ENCODE measurements around the gene OGFRL1. TPM values are rescaled to one million over a fixed set of nuclear protein-coding genes. Genes with fewer than 3 reads are reported as not detected.
"Not testable (repeated sequence)": the region's sequence is repeated elsewhere in the genome, so short reads cannot be mapped to it uniquely, and the experiment has no call there.

OGFRL1 gene
- total RNA-seq, 1 donor from 2014 or later: 34.0 TPM

- no peak for TF ChIP-seq CTCF (conservative IDR thresholded peaks at IDR 0.05; ENCODE audit: low read depth, low read length)
- no peak for DNase-seq (ENCODE audit: low read depth)
- no peak overlapping the region for H3K4me3 ChIP-seq (ENCODE audit: low read depth, low read length)
Observed at GRCh38 chr6:71262914-71263313, 25.7 kb upstream of the OGFRL1 start.

- not testable (repeated sequence) for H3K4me3 ChIP-seq (ENCODE audit: low read depth, low read length); DNase-seq (ENCODE audit: low read depth)
Observed at GRCh38 chr6:71266392-71266791, 22.2 kb upstream of the OGFRL1 start.

- DNase-seq (ENCODE audit: low read depth): no peak
- TF ChIP-seq CTCF (conservative IDR thresholded peaks at IDR 0.05; ENCODE audit: low read depth, low read length): no peak
- no peak overlapping the region for H3K4me3 ChIP-seq (ENCODE audit: low read depth, low read length)
Observed at GRCh38 chr6:71268735-71269437, 19.7 kb upstream of the OGFRL1 start.

- H3K4me3 ChIP-seq (ENCODE audit: low read depth, low read length): no peak overlapping the region
- DNase-seq (ENCODE audit: low read depth): no peak
- TF ChIP-seq CTCF (conservative IDR thresholded peaks at IDR 0.05; ENCODE audit: low read depth, low read length): no peak
Observed at GRCh38 chr6:71277926-71278600, 10.5 kb upstream of the OGFRL1 start.

- H3K4me3 ChIP-seq (ENCODE audit: low read depth, low read length): no peak overlapping the region
- TF ChIP-seq CTCF (conservative IDR thresholded peaks at IDR 0.05; ENCODE audit: low read depth, low read length): peak; percentile 9
- no peak for DNase-seq (ENCODE audit: low read depth)
Observed at GRCh38 chr6:71279321-71279720, 9.3 kb upstream of the OGFRL1 start.

GRCh38 chr6:71279740-71280139, 8.9 kb upstream of the OGFRL1 start:
- TF ChIP-seq CTCF (conservative IDR thresholded peaks at IDR 0.05; ENCODE audit: low read depth, low read length): no peak
- H3K4me3 ChIP-seq (ENCODE audit: low read depth, low read length): no peak overlapping the region
- DNase-seq (ENCODE audit: low read depth): no peak

GRCh38 chr6:71280701-71281100, 7.9 kb upstream of the OGFRL1 start:
- no peak overlapping the region for H3K4me3 ChIP-seq (ENCODE audit: low read depth, low read length)
- no peak for TF ChIP-seq CTCF (conservative IDR thresholded peaks at IDR 0.05; ENCODE audit: low read depth, low read length)

More at GRCh38 chr6:71280701-71281100, 7.9 kb upstream of the OGFRL1 start:
- no peak for DNase-seq (ENCODE audit: low read depth)

Data from epithelial cell of proximal tubule (primary cell).